Gastroesophageal sphincter (tissue), 4 donors: ENCODE results near the gene RETREG1. TPM values are rescaled to one million over a fixed set of nuclear protein-coding genes. Genes with fewer than 3 reads are reported as not detected.

ENCODE experiments used
- ATAC-seq: fragments of 150-250 bp; one replicate; pipeline ENCODE4 v1.9.1; 2016; ENCODE audit warnings: mild to moderate bottlenecking, moderate library complexity
- H3K27ac ChIP-seq, 4 donors: fragments of 200-600 bp; sonication (generic) in 3 of 4; 1 replicate in 3 of 4; 2 replicates in 1 of 4; pipeline ENCODE4 v1.5.1; 2016 to 2019
- H3K27me3 ChIP-seq: fragments of 200-600 bp; sonication (generic); one replicate; pipeline ENCODE4 v1.5.1; 2019
- H3K36me3 ChIP-seq, 2 donors: fragments of 200-600 bp; sonication (generic); one replicate each; pipeline ENCODE4 v1.5.1; 2019; ENCODE audit warnings: control low read depth in 1 of 2
- H3K4me1 ChIP-seq, 3 donors: fragments of 200-600 bp; sonication (generic); 1 replicate in 2 of 3; 2 replicates in 1 of 3; pipeline ENCODE4 v1.5.1; 2016 to 2019; ENCODE audit warnings: control low read depth in 2 of 3
- H3K4me3 ChIP-seq, 2 donors: fragments of 200-600 bp; sonication (generic); one replicate each; pipeline ENCODE4 v1.5.1; 2019; ENCODE audit warnings: mild to moderate bottlenecking in 1 of 2, moderate library complexity in 1 of 2
- H3K9me3 ChIP-seq, 3 donors: fragments of 200-600 bp; sonication (generic); one replicate each; pipeline ENCODE4 v1.5.1; 2017 to 2019; ENCODE audit warnings: control low read depth in 2 of 3
- CTCF ChIP-seq, 4 experiments: fragments of 200-600 bp in 2 of 4; fragments of 450-650 bp in 2 of 4; sonication (generic) in 1 of 4; IDR thresholded peaks; one replicate each; pipeline ENCODE4 v1.5.1; 2017 to 2019; ENCODE audit warnings: antibody characterized with exemption in 4 of 4, mild to moderate bottlenecking in 2 of 4, moderate library complexity in 2 of 4
- EP300 ChIP-seq: sonication (generic); formaldehyde crosslinking; IDR thresholded peaks from one replicate; pipeline ENCODE4 v1.6.1; 2017; ENCODE audit warnings: antibody characterized with exemption, mild to moderate bottlenecking
- POLR2A ChIP-seq, 2 donors: fragments of 450-650 bp; IDR thresholded peaks; one replicate each; pipeline ENCODE4 v1.6.1; 2017; ENCODE audit warnings: antibody characterized with exemption in 2 of 2, mild to moderate bottlenecking in 2 of 2, moderate library complexity in 1 of 2
- POLR2AphosphoS5 ChIP-seq: sonication (generic); formaldehyde crosslinking; IDR thresholded peaks from one replicate; pipeline ENCODE4 v1.6.1; 2017; ENCODE audit warnings: antibody characterized with exemption
- WGBS, 2 donors: methylation state at CpG; one replicate each; pipeline ENCODE4 v1.1.5; 2018; ENCODE audit warnings: low coverage in 1 of 2; 5-methylcytosine and 5-hydroxymethylcytosine counted together
- total RNA-seq, 4 donors: library from RNA; depleted of rRNA; stranded (reverse); fragments of >200 nt; gene quantifications; one replicate each; pipeline ENCODE4 v1.1.0, GENCODE V29; 2016

RETREG1 gene
- total RNA-seq, 4 donors from 2014 or later: 7.3 to 21.3 (median 15.7) TPM

GRCh38 chr5:16534280-16534679 is 82.5 kb downstream of the RETREG1 start:
- Histone ChIP-seq H3K27me3 (no peaks in the 10 kb centered on the region), H3K4me3 (no peak overlapping the region), H3K27ac (no peak overlapping the region), H3K4me1 (peaks cover 0 to 20% (median 0%) of the 10 kb centered on the region in 3 donors), H3K36me3 (no peaks in the 10 kb centered on the region), H3K9me3 (no peaks in the 10 kb centered on the region)
- 100% methylated on average over 1 of the region's 1 CpG for WGBS, 2 donors
- TF ChIP-seq EP300 (no peak), CTCF (IDR thresholded peaks at IDR 0.05) (no peak), POLR2A (IDR thresholded peaks at IDR 0.05) (no peak), POLR2AphosphoS5 (no peak)
- ATAC-seq: no peak

GRCh38 chr5:16531063-16531648 is 85.6 kb downstream of the RETREG1 start:
- Histone ChIP-seq H3K9me3 (no peaks in the 10 kb centered on the region), H3K4me3 (no peak overlapping the region), H3K27me3 (no peaks in the 10 kb centered on the region), H3K4me1 (peaks cover 0 to 5% (median 0%) of the 10 kb centered on the region in 3 donors), H3K27ac (no peak overlapping the region), H3K36me3 (no peaks in the 10 kb centered on the region)
- ATAC-seq: no peak
- 38 to 75% methylated on average over 2 to 3 of the region's 4 CpGs for WGBS, 2 donors
- no peak for TF ChIP-seq POLR2A (IDR thresholded peaks at IDR 0.05)
- no peak for TF ChIP-seq POLR2AphosphoS5
- TF ChIP-seq CTCF (IDR thresholded peaks at IDR 0.05): no peak
- TF ChIP-seq EP300: no peak

DNA sequence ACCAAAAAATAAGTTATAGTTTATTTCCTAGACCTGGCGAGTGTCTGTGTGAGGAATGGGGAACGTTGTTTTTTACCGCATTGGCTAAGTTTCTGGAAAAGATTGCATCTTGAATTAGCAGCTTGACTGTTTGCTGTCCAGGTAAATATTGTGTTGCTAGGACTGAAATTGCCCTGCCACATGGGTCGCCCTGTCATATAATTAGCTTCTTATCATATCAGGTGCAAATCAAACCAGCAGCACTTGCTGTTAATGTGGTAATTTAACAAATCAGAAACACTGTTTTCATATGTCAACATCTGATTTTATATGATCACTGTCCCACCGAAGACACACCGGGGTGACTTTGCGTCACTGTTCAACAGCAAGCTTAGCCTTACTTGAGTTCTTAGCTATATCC is 87.5 kb downstream of the RETREG1 start:
- WGBS, 2 donors: 55 to 76% methylated on average over 7 of the region's 7 CpGs
- H3K9me3 ChIP-seq: no peaks in the 10 kb centered on the region
- H3K4me3 ChIP-seq: no peak overlapping the region
- no peak overlapping the region for H3K27ac ChIP-seq
- H3K4me1 ChIP-seq: peaks cover 0 to 17% (median 0%) of the 10 kb centered on the region in 3 donors
- ATAC-seq: no peak
- H3K36me3 ChIP-seq: no peaks in the 10 kb centered on the region
- TF ChIP-seq CTCF (IDR thresholded peaks at IDR 0.05): no peak
- TF ChIP-seq POLR2A (IDR thresholded peaks at IDR 0.05): no peak
- no peak for TF ChIP-seq POLR2AphosphoS5
- no peak for TF ChIP-seq EP300
- no peaks in the 10 kb centered on the region for H3K27me3 ChIP-seq

GRCh38 chr5:16528382-16529110 is 88.3 kb downstream of the RETREG1 start:
- Histone ChIP-seq H3K4me3 (no peak overlapping the region), H3K36me3 (no peaks in the 10 kb centered on the region), H3K4me1 (peaks cover 0 to 18% (median 0%) of the 10 kb centered on the region in 3 donors), H3K27me3 (no peaks in the 10 kb centered on the region), H3K27ac (no peak overlapping the region), H3K9me3 (no peaks in the 10 kb centered on the region)
- TF ChIP-seq POLR2A (IDR thresholded peaks at IDR 0.05) (no peak), POLR2AphosphoS5 (no peak), EP300 (no peak), CTCF (IDR thresholded peaks at IDR 0.05) (no peak)
- WGBS, 2 donors: 85% methylated on average over 5 to 7 of the region's 7 CpGs
- no peak for ATAC-seq

DNA sequence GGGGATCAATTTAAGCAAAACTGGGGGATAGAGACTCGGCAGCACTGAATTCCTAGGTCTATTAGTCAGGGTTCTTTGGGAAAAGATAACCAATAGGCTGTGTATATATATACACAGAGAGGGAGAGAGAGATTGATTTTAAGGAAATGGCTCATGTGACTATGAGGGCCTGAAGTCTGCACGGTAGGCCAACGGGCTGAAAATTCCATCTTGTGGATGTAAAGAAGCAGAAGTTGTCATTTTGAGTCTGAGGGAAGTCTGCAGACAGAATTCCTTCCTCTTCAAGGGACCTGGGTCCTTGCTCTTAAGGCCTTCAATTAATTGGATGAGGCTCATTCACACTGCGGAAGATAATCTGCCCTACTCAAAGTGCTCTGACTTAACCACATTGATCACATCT is 91.1 kb downstream of the RETREG1 start:
- Histone ChIP-seq H3K27ac (no peak overlapping the region), H3K27me3 (no peaks in the 10 kb centered on the region), H3K36me3 (no peaks in the 10 kb centered on the region), H3K4me1 (peaks cover 0 to 18% (median 0%) of the 10 kb centered on the region in 3 donors), H3K4me3 (no peak overlapping the region), H3K9me3 (no peaks in the 10 kb centered on the region)
- TF ChIP-seq EP300 (no peak), POLR2AphosphoS5 (no peak), POLR2A (IDR thresholded peaks at IDR 0.05) (no peak), CTCF (IDR thresholded peaks at IDR 0.05) (no peak)
- no peak for ATAC-seq
- 56 to 60% methylated on average over 4 of the region's 4 CpGs for WGBS, 2 donors
